CD4-positive, alpha-beta T cell treated with Interleukin-4 for 1 hour (primary cell): Measurements from ENCODE around the gene DEK.
"Not testable (repeated sequence)": the region's sequence is repeated elsewhere in the genome, so short reads cannot be mapped to it uniquely, and the experiment has no call there.

Experiments
- DNase-seq, 2 donors: peaks; one replicate each; pipeline ENCODE4 v3.0.0-alpha.2; 2020 to 2022

DEK gene, protein sequence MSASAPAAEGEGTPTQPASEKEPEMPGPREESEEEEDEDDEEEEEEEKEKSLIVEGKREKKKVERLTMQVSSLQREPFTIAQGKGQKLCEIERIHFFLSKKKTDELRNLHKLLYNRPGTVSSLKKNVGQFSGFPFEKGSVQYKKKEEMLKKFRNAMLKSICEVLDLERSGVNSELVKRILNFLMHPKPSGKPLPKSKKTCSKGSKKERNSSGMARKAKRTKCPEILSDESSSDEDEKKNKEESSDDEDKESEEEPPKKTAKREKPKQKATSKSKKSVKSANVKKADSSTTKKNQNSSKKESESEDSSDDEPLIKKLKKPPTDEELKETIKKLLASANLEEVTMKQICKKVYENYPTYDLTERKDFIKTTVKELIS

GRCh38 chr6:18264219-18264922, at the start of gene DEK:
Gene DEK, minus strand, starts transcription at chr6:18264530. Its CDS starts 543 bp downstream, at chr6:18263987.
- peak; percentile 81 to 85 for DNase-seq

DNA sequence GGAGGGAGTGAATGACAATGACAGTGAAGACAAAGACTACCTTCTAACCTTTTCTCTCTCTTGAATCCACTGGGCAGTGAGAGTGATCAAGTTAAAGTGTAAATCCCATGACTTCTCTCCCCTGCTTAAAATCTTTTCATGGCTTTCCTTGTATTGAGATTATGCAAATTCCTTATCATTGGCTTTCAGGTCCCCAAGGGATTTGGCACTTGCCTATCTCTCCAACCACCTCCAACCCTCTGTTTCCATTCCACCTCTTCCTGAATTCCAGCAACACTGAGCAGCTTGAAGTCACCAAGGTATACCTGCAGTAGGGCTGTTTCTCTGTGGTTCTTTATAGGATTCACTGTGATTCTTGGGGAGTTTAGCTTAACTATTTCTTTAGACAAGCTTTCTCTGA, 48.0 kb upstream of the DEK start:
- no peak for DNase-seq

- not testable (repeated sequence) for DNase-seq
These were observed 45.7 kb upstream of the DEK start for GRCh38 chr6:18310010-18310409.

GRCh38 chr6:18309046-18309445, 44.7 kb upstream of the DEK start:
- no peak for DNase-seq

DNA sequence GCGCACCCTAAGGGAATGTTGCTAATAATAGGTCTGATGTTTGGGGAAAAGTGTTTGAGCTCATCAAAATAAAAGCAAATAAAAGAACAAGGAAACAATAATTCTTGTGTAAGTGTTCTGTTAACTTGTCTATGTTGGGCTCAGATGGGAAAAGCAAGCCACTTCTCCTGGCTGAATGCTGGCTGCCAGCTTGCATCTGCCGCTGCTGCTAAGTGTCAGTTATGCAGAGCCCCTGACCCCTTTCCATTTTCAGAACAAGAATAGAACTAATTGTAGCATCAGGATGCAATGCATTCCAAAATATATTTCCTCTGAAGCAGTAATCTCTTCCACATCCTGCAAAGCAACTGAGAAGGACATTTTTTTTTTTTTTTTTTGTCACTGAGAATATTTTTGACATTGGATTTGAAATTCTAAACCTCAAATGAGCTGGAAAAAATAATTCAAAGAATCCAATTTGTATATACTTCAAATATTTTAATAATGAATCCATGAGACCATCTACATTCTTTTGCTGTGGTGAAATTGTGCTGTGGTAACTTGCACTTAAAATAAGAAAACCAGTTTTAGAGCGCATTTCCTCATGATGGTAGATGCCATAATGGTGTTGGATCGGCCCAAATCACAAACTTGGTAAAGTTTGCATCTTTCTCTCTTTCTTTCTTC, 43.9 kb upstream of the DEK start:
- DNase-seq: no peak

DNA sequence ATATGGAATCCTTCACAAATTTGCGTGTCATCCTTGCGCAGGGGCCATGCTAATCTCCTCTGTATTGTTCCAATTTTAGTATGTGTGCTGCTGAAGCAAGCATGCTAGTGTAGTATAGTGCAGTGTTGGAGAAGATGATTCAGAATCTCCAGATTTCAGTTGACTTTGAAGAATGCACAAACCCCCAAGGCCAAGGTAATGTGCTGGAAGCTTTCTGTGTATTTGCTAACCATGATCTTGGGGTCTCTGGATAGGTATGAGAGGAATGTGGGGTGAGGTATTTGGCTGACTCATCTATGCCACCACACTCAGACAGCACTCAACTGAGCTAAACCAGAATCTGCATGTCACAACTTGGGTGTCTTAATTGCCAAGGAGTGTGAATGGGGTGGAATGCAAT, 42.6 kb upstream of the DEK start:
- no peak for DNase-seq

GRCh38 chr6:18302561-18303439, 38.5 kb upstream of the DEK start:
- no peak for DNase-seq

GRCh38 chr6:18293076-18293904, 29.0 kb upstream of the DEK start:
- DNase-seq: no peak

DNA sequence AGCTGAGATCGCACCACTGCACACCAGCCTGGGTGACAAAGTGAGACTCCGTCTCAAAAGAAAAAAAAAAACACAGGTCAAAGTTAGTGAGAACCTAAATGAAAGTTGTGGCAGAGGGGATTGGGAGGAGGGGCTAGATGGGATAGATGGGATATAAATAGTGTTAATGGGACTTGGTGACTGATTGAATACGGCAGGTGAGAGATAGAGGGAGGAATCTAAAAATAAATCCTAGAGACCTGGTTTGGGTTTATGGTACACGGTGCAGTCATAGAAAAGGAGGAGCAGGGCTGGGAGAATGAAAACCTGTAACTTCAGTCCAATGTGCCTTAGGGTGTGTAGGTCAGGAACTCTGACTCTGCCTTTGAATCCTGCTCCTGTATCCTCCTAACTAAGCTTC, 25.0 kb upstream of the DEK start:
- no peak for DNase-seq

DNA sequence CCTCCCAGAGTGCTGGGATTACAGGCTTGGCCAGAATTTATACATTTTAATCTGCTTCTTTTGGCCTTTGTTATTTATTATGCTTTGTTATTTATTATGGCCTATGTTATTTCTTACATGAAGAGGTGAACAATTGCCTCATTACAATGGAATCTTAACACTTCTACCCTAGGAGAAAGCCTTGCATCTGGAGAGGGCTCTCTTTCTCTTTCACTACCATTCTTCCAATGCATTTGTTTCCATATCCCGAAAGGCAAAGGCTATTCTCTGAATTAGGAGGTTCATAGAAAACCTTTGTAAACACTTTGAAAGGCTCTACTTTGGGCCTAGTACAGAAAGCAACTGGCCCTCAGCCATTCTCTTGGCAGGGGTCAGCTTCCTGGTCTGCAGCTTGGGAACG, 19.9 kb upstream of the DEK start:
- DNase-seq: no peak

- no peak for DNase-seq
These were observed 17.2 kb upstream of the DEK start for GRCh38 chr6:18281564-18281963.

GRCh38 chr6:18280084-18280483, 15.8 kb upstream of the DEK start:
- no peak for DNase-seq

GRCh38 chr6:18279422-18279821, 15.1 kb upstream of the DEK start:
- DNase-seq: no peak

DNA sequence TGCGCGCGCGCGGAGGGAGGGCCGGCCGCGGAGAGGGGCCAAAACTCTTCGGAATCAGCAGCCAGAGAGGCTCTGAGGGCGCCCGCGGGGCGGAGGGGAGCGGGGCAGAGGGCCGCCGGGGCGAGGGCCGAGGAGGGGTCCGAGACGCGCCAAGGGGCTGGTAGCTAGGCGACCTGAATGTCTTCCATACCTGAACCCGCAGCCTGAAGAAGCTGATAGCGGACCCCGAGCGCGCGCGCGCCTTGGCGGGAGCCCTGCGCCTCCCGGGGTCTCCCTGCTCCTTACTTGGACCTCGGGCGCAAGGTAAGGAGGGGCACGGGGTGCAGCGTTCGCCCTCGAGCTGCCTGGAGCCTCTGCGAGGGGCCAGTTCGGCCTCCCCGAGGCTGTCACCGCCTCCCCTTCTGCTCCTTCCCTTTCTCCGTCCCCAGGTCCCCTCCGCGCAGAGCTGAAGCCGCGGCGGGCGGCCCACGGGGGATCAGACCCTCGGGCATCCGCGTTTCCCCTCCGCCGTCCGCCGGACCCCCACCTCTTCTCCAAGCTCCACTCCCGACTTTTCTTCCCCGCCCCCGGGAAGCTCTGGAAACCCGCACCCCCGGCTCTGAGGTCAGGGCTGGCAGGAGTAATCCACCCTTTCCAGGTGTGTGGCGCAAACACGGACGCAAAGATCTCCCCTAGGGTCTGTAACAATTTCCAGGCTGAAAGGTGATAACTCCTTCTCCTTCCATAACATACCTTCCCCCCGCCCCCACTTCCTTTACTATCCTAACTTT, 13.1 kb upstream of the DEK start:
- DNase-seq: no peak

GRCh38 chr6:18276610-18277236, 12.4 kb upstream of the DEK start:
- DNase-seq: no peak

- no peak for DNase-seq
These were observed 5.9 kb upstream of the DEK start for GRCh38 chr6:18270216-18270615.

GRCh38 chr6:18269717-18270116, 5.4 kb upstream of the DEK start:
- no peak for DNase-seq

DNA sequence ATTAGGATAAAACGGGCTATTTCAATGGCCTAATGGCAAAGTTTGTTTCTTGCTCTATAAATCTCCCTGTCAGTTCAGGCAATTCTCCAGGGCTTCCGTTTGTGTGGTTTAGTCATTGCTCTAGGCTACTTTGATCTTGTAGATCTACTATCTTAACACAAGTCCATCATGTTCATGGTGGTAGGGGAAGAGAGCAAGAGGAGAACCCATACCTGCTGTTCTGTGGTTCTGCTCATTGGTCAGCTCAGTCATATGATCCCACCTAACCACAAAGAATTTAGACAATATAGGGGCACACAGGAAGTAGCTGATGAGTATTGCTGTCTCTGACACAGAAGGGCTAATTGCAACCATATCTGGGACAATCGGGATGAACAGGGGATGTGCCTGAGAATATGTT, 4.9 kb upstream of the DEK start:
- DNase-seq: peak in 1 of 2 donors; percentile 35

GRCh38 chr6:18268066-18268465, 3.7 kb upstream of the DEK start:
- no peak for DNase-seq

- no peak for DNase-seq
These were observed 2.2 kb upstream of the DEK start for GRCh38 chr6:18266523-18266912.
